Kidney (tissue), 14 donors: Measurements from ENCODE around the gene CAMK1D. TPM values are rescaled to one million over a fixed set of nuclear protein-coding genes. Genes with fewer than 3 reads are reported as not detected.

ENCODE experiments used
- DNase-seq, 5 donors: peaks; one replicate each; pipeline ENCODE4 v3.0.0-alpha.2; 2013 to 2020
- FAIRE-seq: peaks from 2 replicates; lab custom pipeline; 2012; peaks lifted over from hg19 to GRCh38; lab: Jason Lieb, UNC
- H3K27ac ChIP-seq, 2 donors: one replicate each; pipeline ENCODE4 v1.7.0; 2013; ENCODE audit warnings: low read depth in 2 of 2, low read length in 2 of 2, inconsistent platforms in 1 of 2
- H3K27me3 ChIP-seq: one replicate; pipeline ENCODE4 v1.7.1; 2013; ENCODE audit warnings: low read length, inconsistent platforms; ENCODE audit not compliant: control insufficient read depth, insufficient read depth
- H3K36me3 ChIP-seq, 3 donors: one replicate each; pipeline versions ENCODE4 v1.7.0 to v1.7.1; 2013; ENCODE audit warnings: low read length in 3 of 3, control low read depth in 1 of 3, inconsistent platforms in 1 of 3; ENCODE audit not compliant: insufficient read depth in 3 of 3, control insufficient read depth in 2 of 3
- H3K4me1 ChIP-seq, 3 donors: one replicate each; pipeline versions ENCODE4 v1.7.0 to v1.7.1; 2013; ENCODE audit warnings: low read length in 3 of 3, inconsistent platforms in 1 of 3, low read depth in 1 of 3; ENCODE audit not compliant: control insufficient read depth in 2 of 3, insufficient read depth in 2 of 3
- H3K4me3 ChIP-seq, 3 donors: one replicate each; pipeline versions ENCODE4 v1.7.0 to v1.8.1; 2013; ENCODE audit warnings: low read length in 3 of 3, control low read depth in 1 of 3, inconsistent platforms in 1 of 3
- H3K9ac ChIP-seq, 3 donors: one replicate each; pipeline versions ENCODE4 v1.7.0 to v1.7.1; 2013; ENCODE audit warnings: low read length in 3 of 3, control low read depth in 1 of 3, inconsistent platforms in 1 of 3
- H3K9me3 ChIP-seq, 3 donors: one replicate each; pipeline versions ENCODE4 v1.7.0 to v1.7.1; 2013; ENCODE audit warnings: low read length in 3 of 3, control low read depth in 1 of 3, inconsistent platforms in 1 of 3; ENCODE audit not compliant: control insufficient read depth in 2 of 3, insufficient read depth in 1 of 3
- CTCF ChIP-seq: IDR thresholded peaks from 3 replicates; pipeline ENCODE4 v1.5.1; 2012; ENCODE audit warnings: mild to moderate bottlenecking, moderate library complexity, borderline replicate concordance; ENCODE audit not compliant: insufficient read depth; ENCODE audit errors: extremely low read depth
- intact Hi-C: fragments of 100-400 bp; cut with DNase I; formaldehyde crosslinking; loops from one replicate; pipeline ENCODE4 v1.11.1; 2022
- polyA plus RNA-seq: library from polyadenylated mRNA; stranded (reverse); fragments of 350-450 nt; fragmentation: Illumina TruSeq; extraction: RNeasy Lipid Tissue Mini Kit (QIAGEN cat#74804); gene quantifications from one replicate; pipeline ENCODE4 v1.2.3, GENCODE V29; 2014; ENCODE audit warnings: low read depth, low replicate concordance; ENCODE audit not compliant: insufficient read depth
- total RNA-seq: library from RNA; stranded (reverse); fragmentation: NEBNext Ultra II Directional; extraction: Animal tissue kit (Norgen Biotek cat#: 25700); gene quantifications from one replicate; pipeline ENCODE4 v1.2.1, GENCODE V29; 2021
- donor health status: control.
- donor health status: control.
- donor health status: control.
- donor health status: control.
- donor health status: control.
- donor health status: DM: yes; HTN: yes; CAD: no.
- donor health status: Normal renal cell carcinoma (clear cell type).

The CAMK1D gene
- total and polyA plus RNA-seq, 2 donors from 2014 or later: 1.1 to 13.7 TPM

- Histone ChIP-seq H3K36me3 (no peaks in the 10 kb centered on the region), H3K9ac (no peak overlapping the region), H3K27ac (no peak overlapping the region), H3K4me1 (no peaks in the 10 kb centered on the region), H3K4me3 (no peak overlapping the region), H3K27me3 (no peaks in the 10 kb centered on the region), H3K9me3 (no peaks in the 10 kb centered on the region)
- no peak for TF ChIP-seq CTCF
- intact Hi-C loops: no loop called here
- DNase-seq (no peak), FAIRE-seq (no peak)
These were observed 437.9 kb downstream of the CAMK1D start for GRCh38 chr10:12787297-12787696.

- Histone ChIP-seq H3K36me3 (no peaks in the 10 kb centered on the region), H3K9me3 (no peaks in the 10 kb centered on the region), H3K9ac (no peak overlapping the region), H3K4me3 (no peak overlapping the region), H3K27me3 (no peaks in the 10 kb centered on the region), H3K4me1 (no peaks in the 10 kb centered on the region), H3K27ac (no peak overlapping the region)
- FAIRE-seq (no peak), DNase-seq (peak in 1 of 5 donors; percentile 25)
- no peak for TF ChIP-seq CTCF
- intact Hi-C loops: no loop called here
These were observed 438.9 kb downstream of the CAMK1D start for GRCh38 chr10:12788277-12788676.

GRCh38 chr10:12790270-12790669, 440.9 kb downstream of the CAMK1D start:
- Histone ChIP-seq H3K36me3 (no peaks in the 10 kb centered on the region), H3K9me3 (no peaks in the 10 kb centered on the region), H3K4me1 (no peaks in the 10 kb centered on the region), H3K4me3 (no peak overlapping the region), H3K9ac (no peak overlapping the region), H3K27ac (no peak overlapping the region), H3K27me3 (no peaks in the 10 kb centered on the region)
- DNase-seq (no peak), FAIRE-seq (no peak)
- TF ChIP-seq CTCF: no peak
- intact Hi-C loops: no loop called here

GRCh38 chr10:12791728-12792127, 442.4 kb downstream of the CAMK1D start:
- intact Hi-C loops: no loop called here
- no peaks in the 10 kb centered on the region for H3K9me3 ChIP-seq
- no peaks in the 10 kb centered on the region for H3K36me3 ChIP-seq
- no peaks in the 10 kb centered on the region for H3K4me1 ChIP-seq
- FAIRE-seq (no peak), DNase-seq (no peak)
- no peak overlapping the region for H3K27ac ChIP-seq
- H3K9ac ChIP-seq: no peak overlapping the region
- no peak overlapping the region for H3K4me3 ChIP-seq
- no peak for TF ChIP-seq CTCF
- no peaks in the 10 kb centered on the region for H3K27me3 ChIP-seq
